ENCODE results near the gene FAM193B.
A peak's percentile ranks its signal among the peaks of the same experiment; 100 is the strongest.
"Not testable (repeated sequence)": the region's sequence is repeated elsewhere in the genome, so short reads cannot be mapped to it uniquely, and the experiment has no call there.

FAM193B gene

DNA sequence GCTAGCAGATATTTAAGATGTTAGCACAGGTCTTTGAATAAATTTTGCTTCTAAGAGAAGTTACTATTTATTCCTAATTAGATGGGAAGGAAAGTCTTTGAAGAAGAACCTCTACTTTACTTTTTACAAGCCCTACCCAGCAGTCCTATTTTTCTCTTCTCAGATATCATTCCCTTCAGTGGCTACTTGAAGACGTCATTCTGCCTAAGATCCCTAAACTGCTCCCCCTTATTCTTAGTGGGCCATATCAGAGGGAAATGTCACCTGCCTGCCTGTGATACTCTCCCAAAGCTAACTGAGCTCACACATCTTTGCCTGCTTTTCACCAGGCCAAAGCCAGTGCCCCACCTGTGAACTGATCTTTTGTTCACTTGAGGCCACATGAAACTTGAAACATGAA, 21.1 kb upstream of the FAM193B start:
- DNase-seq: no peak

GRCh38 chr5:177569894-177570293, 15.5 kb upstream of the FAM193B start:
- DNase-seq: no peak

- DNase-seq: no peak
Observed at GRCh38 chr5:177568326-177568725, 14.0 kb upstream of the FAM193B start.

DNA sequence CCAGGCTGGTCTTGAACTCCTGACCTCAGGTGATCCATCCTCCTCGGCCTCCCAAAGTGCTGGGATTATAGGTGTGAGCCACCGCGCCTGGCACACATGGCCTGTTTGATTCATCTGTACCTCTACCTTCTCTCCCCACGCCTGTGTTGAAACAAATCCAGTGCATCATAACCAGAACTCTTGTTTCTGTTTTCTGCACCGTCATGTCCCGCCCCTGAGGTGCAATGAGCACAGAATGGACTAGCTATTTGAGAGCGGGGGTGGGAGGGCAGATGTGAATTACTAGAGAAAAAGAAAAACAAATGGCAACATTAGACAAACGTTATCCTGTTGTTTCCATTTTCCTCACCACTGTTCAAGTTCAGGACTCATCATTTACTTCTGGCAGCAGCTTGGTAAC, 10.7 kb upstream of the FAM193B start:
- DNase-seq: no peak

DNA sequence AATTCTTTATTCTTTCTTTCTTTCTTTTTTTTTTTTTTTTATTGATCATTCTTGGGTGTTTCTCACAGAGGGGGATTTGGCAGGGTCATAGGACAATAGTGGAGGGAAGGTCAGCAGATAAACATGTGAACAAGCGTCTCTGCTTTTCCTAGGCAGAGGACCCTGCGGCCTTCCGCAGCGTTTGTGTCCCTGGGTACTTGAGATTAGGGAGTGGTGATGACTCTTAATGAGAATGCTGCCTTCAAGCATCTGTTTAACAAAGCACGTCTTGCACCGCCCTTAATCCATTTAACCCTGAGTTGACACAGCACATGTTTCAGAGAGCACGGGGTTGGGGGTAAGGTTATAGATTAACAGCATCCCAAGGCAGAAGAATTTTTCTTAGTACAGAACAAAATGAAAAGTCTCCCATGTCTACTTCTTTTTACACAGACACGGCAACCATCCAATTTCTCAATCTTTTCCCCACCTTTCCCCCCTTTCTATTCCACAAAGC, 5.1 kb upstream of the FAM193B start:
- DNase-seq: not testable (repeated sequence)

GRCh38 chr5:177557796-177558195, 3.4 kb upstream of the FAM193B start:
- DNase-seq: no peak

- no peak for DNase-seq
Observed at GRCh38 chr5:177557041-177557647, 2.8 kb upstream of the FAM193B start.

DNA sequence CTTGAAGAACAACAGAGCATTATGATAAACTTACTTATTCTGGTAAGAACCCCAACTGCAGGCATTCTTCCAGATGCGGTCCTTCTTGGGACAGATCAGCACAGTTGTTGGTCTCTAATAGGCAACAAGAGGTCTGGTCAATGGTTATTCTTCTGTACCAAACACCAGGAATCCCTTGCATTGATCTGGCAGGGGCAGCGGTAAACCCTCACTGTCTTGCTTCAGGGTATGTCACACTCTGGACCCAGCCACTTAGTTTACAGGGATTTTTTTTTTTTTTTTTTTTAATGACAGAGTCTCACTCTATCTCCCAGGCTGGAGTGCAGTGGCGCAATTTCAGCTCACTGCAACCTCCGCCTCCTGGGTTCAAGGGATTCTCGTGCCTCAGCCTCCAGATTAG, 1.3 kb upstream of the FAM193B start:
- DNase-seq: no peak

- no peak for DNase-seq
Observed at GRCh38 chr5:177555228-177555627, 865 bp upstream of the FAM193B start.

GRCh38 chr5:177553671-177554429, 513 bp downstream of the FAM193B start:
- no peak for DNase-seq

DNA sequence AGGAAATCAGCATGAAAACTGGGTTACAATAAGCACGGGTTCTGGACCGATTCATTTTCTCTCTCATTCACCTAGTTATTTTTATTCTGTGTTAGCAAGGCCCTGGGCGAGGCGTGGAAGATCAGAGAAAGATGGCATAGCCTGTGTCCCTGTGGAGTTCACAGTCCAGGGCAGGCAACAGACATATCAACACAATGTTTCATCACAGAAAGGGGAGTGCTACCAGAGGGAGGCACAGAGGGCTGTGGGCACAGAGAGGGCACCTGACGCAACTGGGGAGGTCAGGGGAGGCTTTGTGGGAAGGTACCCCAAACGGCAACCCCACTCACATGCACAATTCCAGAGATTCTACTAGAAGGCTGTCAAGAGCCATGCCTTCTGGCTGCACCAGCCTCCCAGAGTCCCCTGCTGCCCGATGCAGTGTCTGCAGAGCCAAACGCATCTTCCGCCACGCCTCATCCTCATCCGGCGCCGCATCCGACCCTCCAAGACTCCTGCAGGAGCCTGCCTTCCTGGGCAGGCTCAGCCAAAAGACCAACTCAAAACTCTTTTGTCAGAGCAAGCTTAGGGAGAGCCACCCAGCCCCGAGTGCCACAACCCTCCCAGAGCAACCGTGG, 1.4 kb downstream of the FAM193B start:
- DNase-seq: no peak

DNA sequence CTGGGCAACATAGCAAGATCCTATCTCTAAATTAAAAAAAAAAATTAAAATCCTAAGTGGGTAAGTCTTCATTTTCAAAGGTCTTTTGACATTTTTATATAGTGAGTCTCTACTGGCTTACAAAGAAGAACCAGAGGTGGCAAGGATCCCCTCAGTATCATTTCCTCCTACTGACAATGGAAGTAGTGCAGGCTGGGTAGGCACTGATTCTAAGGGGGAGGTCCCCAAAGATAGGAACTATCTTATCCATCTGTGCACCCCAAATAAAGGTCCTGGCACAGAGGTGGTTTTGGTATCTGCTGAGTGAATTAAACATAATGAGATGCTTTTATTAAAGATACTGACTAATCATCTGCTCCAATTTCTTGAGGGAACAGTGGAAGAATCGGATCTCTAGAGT, 4.2 kb downstream of the FAM193B start:
- DNase-seq: no peak

DNA sequence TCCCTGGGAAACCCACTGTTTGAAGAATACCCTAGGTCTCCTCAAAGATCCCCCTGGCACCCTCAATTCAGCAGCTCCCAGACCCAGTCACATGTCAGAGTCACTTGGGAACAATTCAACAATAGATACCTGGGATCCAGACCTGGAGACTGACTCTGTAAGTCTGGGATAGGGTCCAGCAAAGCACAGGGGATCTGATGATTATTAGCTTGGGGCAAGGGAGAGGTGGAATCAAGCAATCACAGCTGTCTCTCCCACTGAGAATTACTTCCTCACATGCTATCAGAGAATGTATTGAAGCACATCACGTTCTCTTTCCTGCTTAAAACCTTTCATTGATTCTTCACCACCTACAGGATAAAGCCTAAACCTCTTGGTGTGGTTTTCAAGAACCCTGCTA, 5.9 kb downstream of the FAM193B start:
- DNase-seq: peak; percentile 50

GRCh38 chr5:177547736-177548135, 6.6 kb downstream of the FAM193B start:
- no peak for DNase-seq

DNA sequence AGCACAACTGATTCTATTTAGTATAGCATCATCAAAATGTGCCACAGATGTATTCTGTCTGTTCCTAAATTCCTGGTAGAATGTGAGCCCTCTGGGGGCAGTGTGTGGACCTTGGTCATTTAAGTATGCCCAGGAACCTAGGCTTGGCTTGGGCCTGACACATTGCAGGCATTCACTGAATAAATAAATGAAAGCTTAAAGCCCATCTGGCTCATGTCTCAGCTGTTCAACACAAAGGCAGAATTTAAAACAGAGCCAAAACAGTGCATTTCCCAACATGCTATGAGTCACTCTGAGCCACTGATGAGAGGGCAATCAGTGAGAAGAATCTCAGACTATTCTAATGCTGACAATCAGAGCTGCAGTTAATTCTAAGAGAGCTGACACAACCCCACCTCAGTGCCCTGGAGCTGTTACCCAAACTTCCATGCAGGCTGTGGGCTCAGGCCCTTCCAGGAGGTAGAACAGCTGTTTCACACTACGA, 8.1 kb downstream of the FAM193B start:
- no peak for DNase-seq

- DNase-seq: no peak
Observed at GRCh38 chr5:177545487-177546257, 8.7 kb downstream of the FAM193B start.

GRCh38 chr5:177542816-177543465, 11.4 kb downstream of the FAM193B start:
- no peak for DNase-seq

GRCh38 chr5:177540438-177540837, 13.9 kb downstream of the FAM193B start:
- DNase-seq: no peak

- DNase-seq: no peak
Observed at GRCh38 chr5:177539411-177539810, 15.0 kb downstream of the FAM193B start.

DNA sequence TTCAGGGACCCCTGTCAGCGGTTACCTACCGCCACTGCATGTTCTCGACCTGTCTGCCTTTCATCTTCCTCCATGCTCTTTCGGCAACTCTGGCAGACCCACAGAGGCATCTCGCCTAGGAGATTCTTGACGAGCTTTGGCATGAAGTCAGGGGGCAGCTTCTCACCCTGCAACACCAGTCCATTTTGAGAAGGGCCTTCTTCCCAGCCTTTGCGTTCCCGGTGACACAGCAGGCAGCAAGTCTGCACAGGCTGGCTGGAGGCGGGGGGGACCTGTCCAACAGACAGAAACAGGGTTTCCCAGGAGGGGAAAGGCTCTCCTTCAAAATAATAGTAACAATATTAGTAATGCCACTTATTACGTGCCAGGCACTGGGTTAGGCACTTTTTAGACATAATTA, 15.5 kb downstream of the FAM193B start:
- DNase-seq: no peak

- no peak for DNase-seq
Observed at GRCh38 chr5:177537389-177538361, 16.7 kb downstream of the FAM193B start.

Data from NCI-H2081 treated with DMSO at 0.1 percent for 48 hours (cell line).